ENCODE results near the gene CHST9. TPM values are rescaled to one million over a fixed set of nuclear protein-coding genes. Genes with fewer than 3 reads are reported as not detected.

The CHST9 gene
- polyA plus RNA-seq, 3 donors: 2.9 to 4.4 (median 3.8) TPM

DNA sequence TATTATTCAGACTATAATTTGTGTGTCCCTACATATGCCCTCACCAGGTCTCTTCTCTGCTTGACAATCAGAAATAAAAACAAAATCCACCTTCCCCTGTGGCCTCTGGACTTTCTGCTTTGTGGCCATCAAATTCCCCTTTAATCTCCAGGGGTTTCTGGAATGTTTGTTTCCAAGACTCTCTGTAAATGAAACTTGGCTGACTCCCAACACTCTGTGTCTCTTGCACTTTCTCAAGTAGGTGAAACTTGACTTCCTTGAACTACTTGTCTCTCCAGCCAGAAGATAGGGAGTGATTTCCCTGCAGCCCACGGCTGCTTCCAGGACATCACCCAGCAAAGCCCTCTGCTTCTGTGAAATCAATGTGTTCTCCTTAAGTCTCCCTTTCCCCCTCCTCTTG, 265.5 kb downstream of the CHST9 start:
- peak in 7 of 11 donors; percentile 24 to 80 (median 44) for DNase-seq (ENCODE audit: extremely low read depth in 1 of 11, low read depth in 9 of 11, low spot score in 4 of 11)

GRCh38 chr18:26919201-26919600, 265.9 kb downstream of the CHST9 start:
- peak in 4 of 11 donors; percentile 33 to 38 (median 34) for DNase-seq (ENCODE audit: extremely low read depth in 1 of 11, low read depth in 9 of 11, low spot score in 4 of 11)

DNA sequence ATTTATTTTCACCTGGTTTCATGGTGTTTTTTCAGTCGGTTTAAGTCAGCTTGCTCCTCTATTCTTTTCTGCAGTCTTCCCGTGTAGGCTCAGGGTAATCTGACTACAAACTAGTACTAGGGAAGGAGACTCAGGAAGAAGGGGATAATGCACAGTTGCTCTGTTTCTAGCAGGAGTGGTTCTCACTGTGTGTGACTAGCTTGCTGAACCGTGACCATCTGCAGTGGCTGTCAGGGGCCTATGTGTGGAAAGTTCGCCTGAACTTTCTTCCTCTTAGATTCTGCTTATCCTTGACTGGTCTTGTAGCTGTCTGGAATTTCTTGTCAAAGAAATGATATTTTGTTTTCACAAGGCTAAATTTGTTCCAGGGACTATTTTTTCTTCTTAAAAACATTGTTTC, 273.3 kb downstream of the CHST9 start:
- DNase-seq (ENCODE audit: extremely low read depth in 1 of 11, low read depth in 9 of 11, low spot score in 4 of 11): peak in 5 of 11 donors; percentile 10 to 40 (median 26)

DNA sequence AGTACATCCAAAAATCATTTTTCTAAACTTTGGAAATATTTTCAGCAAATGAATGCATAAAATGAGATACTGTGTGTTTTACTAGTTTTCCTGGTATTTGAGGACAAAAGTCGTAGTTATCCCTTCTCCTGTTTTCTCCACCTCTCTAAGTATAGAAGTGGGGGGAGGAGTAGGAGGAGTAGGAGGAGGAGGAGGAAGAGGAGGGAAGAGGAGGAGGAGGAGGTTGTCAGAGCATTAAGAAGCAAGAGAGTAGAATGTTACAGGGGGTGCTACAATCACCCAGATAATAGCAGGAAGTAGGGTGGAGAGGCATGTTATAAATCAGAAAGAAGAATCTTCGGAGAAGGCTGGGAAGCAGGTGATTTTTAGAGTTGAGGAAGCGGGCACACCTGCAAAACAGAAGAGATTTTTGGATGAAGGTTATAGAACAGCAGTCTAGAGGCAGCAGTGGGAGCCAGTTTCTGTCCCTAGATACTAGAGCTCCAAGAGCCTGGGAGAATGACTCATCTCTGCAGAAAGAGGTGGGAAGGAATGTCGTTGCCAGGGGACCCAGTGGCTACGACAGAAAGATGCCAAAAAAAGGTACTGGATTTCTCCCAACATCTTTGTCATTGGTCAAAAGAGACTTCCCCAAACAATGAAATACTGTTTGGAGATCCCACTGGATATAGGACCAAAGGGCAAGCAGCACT, 275.4 kb downstream of the CHST9 start:
- DNase-seq (ENCODE audit: extremely low read depth in 1 of 11, low read depth in 9 of 11, low spot score in 4 of 11): no peak

DNA sequence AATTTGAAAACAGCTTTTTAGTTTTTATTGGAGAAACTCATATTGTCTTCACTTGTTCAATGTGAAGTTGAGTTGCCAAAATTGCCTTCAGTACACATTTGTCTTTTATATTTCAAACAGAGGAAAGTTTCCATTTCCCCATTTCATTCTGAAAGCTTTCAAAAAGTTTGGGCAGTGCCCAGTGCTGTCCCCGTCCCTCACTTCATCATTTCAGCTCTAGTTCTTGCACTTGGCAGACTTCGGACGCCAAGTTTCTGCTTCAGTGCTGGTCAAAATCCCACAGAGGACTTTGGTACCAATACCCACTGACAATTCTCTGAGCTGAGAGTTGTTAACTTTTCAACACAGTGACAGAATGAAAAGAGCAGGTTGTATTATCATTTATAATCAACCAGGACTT, 276.2 kb downstream of the CHST9 start:
- DNase-seq (ENCODE audit: extremely low read depth in 1 of 11, low read depth in 9 of 11, low spot score in 4 of 11): no peak

- no peak for DNase-seq (ENCODE audit: extremely low read depth in 1 of 11, low read depth in 9 of 11, low spot score in 4 of 11)
Measured at GRCh38 chr18:26902291-26902690, 282.8 kb downstream of the CHST9 start.

DNA sequence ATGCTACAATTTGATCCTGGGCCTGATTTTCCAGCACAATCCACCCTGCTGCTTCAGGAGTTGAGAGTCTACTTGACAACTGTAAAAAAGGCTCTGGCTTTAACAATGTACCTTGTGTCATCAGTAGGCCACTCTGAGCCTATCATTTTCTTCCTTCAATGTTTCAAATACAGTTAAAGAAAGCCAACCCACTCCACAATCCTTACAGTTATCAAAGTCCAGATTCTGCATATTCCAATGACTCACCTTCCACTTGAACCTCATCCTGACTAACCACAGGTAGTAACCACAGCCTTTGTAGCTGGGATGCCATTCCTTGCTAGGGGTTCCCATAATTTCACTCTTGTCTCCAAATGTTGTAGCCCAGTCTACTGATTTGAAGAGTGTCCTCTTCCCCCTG, 284.1 kb downstream of the CHST9 start:
- no peak for DNase-seq (ENCODE audit: extremely low read depth in 1 of 11, low read depth in 9 of 11, low spot score in 4 of 11)

DNA sequence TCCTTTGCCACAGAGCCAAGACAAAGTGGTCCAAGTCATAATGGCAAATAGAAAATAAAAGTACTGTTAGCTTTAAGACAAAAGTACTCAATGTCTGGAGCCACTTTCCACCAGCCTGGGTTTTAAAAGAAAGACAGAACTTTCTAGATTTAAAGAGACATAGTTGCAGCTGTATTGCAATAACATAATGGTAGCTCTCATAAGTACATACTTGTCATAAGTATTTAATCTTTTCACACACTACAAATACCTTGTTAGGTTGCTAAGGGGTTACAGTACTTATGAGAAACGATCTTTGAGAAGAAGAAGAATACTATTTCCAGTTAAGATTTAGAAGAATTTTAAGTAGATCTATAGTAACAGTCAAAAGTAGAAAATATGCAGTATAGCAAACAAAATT, 290.7 kb downstream of the CHST9 start:
- DNase-seq (ENCODE audit: extremely low read depth in 1 of 11, low read depth in 9 of 11, low spot score in 4 of 11): no peak

- DNase-seq (ENCODE audit: extremely low read depth in 1 of 11, low read depth in 9 of 11, low spot score in 4 of 11): no peak
Measured at GRCh38 chr18:26893996-26894395, 291.1 kb downstream of the CHST9 start.

GRCh38 chr18:26888259-26888658, 296.8 kb downstream of the CHST9 start:
- no peak for DNase-seq (ENCODE audit: extremely low read depth in 1 of 11, low read depth in 9 of 11, low spot score in 4 of 11)

GRCh38 chr18:26875040-26875654, 310.0 kb downstream of the CHST9 start:
- DNase-seq (ENCODE audit: extremely low read depth in 1 of 11, low read depth in 9 of 11, low spot score in 4 of 11): no peak

DNA sequence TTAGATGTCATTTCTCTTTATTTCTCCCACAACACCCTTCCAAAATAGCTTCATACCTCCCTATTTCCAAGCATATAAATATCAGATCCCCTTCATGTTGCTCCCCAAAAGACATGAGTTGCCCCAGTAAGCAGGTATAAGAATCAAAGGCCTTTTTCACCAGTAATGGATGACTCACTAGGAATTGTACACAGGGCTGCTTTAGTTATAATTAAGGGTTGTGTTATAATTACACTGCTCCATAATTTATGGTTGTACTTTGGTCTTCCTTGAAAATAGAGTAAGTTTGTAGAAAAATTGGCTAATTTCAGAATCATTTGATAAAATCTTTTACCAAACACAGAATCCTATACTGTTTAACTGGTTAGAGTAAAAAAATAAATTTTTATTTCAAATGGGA, 310.8 kb downstream of the CHST9 start:
- DNase-seq (ENCODE audit: extremely low read depth in 1 of 11, low read depth in 9 of 11, low spot score in 4 of 11): no peak

DNA sequence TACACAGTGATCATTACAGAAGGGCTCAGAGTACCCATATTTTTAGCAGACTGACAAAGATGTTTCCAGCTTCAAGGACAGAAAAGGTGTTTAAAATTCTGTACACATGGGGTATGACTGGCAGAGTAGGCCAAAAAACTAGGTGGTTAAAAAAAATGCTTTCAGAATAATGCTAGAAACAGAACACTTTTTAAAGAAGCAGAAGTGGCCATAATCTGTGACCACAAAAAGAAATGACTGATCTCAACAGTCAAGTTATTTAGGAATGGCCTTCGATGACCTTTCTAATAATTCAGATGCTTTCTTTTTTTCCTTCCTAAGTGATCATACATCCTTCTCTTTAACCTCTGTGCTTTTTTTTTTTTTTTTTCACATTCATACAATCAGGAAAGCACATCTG, 315.5 kb downstream of the CHST9 start:
- no peak for DNase-seq (ENCODE audit: extremely low read depth in 1 of 11, low read depth in 9 of 11, low spot score in 4 of 11)

DNA sequence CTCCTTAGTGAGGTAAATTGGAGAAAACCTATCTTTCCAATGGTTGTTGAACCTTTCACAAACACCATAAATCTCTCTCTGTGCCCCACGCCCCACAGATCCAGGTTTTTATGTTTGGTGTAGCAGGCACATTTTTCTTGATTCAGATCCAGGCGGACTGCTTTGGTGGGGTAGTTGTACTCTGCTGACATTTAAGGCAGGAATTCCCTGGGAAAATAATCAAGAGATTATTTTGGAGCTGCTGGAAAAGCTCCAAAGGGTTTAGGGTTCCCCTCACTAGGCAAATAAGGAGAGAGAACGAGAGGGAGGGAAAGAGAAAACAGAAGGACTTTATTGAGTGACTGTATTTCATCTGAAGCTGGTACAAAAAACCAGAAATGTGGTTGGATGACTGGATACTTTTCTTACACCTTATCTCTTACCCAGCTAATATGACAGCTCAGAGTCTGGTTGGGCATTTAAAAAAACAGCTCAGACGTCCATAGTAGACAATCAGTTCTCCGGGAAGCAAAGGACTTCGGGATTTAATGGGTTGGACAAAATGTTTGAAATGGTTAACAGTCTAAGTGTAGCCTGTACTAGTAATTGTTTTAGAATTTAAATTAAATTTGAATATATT, 316.0 kb downstream of the CHST9 start:
- DNase-seq (ENCODE audit: extremely low read depth in 1 of 11, low read depth in 9 of 11, low spot score in 4 of 11): peak in 8 of 11 donors; percentile 30 to 71 (median 60)

DNA sequence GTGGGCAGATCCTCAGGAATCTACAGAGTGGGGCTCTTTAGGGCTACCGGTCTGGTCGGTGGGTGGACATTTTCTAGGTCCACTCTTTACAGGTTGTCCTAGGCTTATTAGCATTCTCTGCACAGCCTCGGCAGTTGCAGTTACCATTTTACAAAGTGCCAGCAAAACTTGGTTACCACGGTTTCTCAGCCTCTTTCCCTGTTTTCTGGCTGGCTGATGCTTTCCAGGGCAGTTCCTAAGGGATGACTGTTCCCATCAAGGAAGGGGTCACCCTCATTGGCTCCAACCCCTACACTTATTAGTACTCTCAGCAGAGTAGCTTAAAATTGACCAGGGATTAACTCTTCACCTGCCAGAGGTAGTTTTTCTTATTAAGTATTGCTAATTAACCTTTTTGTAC, 317.6 kb downstream of the CHST9 start:
- no peak for DNase-seq (ENCODE audit: extremely low read depth in 1 of 11, low read depth in 9 of 11, low spot score in 4 of 11)

GRCh38 chr18:26865557-26865956, 319.6 kb downstream of the CHST9 start, which contains the start of gene AQP4:
TSS of gene AQP4 (minus strand) at chr18:26865707. CDS start at chr18:26865689, 18 bp downstream.
- DNase-seq (ENCODE audit: extremely low read depth in 1 of 11, low read depth in 9 of 11, low spot score in 4 of 11): no peak

DNA sequence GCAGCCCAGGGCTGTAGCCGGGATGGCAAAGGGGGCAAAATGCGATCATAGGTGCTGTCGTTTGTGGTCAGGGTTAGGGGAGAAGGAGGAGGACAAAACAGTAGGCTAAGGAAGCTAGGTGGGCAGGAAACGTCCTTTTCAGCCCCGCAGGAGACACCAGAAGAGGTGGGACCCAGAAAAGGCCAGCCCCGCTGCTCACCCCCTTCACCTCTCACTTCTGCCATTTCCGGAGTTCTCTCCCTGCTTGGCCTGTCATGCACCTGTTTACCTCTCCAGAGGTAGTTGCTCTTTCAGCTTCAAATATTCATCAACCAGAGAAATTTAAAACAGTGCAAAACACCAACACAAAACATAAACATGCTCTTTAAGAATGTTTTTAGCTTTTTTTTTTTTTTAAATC, 320.4 kb downstream of the CHST9 start:
- no peak for DNase-seq (ENCODE audit: extremely low read depth in 1 of 11, low read depth in 9 of 11, low spot score in 4 of 11)

- DNase-seq (ENCODE audit: extremely low read depth in 1 of 11, low read depth in 9 of 11, low spot score in 4 of 11): no peak
Measured at GRCh38 chr18:26863921-26864497, 321.1 kb downstream of the CHST9 start.

DNA sequence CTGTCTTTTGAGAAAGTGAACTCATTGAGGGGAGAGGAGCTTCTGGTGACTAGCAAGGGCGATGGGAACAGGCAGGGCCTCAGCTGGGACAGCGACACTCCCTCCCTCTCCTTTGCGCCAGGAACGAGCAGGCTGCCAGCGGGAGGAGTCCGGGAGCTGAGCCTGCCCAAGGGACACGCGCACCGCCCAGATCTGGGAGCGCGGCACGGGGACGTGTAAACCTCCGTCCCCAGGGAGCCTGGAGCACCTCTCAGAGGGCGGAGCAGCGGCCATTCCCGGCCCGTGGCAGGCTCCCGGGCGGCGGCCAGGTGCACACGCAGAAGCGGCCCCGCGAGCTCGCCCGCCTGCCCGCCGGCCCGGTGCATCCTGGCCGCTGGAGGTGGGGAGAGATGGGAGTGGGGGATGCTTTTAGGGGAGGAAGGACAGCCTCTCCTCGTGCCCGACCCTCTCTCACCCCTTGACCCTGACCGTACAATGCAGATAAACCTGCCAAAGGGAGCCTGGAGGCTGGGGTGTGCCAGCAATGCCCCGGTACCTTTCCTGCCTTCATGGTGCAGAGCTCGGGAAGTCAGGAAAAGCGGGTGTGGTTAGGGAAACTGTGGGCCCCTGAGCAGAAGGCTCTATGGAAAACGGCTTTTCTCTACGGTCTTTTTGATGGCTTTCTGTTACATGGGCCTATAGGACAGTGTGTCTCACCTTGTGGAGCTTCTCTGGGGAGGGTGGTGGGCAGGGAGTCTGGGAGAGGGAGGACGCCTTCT, 321.8 kb downstream of the CHST9 start:
- peak in 5 of 11 donors; percentile 30 to 52 (median 35) for DNase-seq (ENCODE audit: extremely low read depth in 1 of 11, low read depth in 9 of 11, low spot score in 4 of 11)
